NT2/D1 (cell line): ENCODE measurements around the gene RPL15.

ENCODE experiments used
- SUZ12 ChIP-seq: IDR thresholded peaks from 2 replicates; pipeline ENCODE4 v1.6.1; 2011; ENCODE audit not compliant: insufficient read length, insufficient read depth; ENCODE audit errors: extremely low read depth
- YY1 ChIP-seq: IDR thresholded peaks from 2 replicates; pipeline ENCODE4 v1.6.1; 2011; ENCODE audit not compliant: insufficient read length, insufficient read depth

GRCh38 chr3:23969393-23969792 lies 52.5 kb downstream of the RPL15 start:
- TF ChIP-seq YY1, result no peak
- TF ChIP-seq SUZ12, result no peak
